PFSK-1 (cell line): ENCODE measurements around the gene FSTL4.

Source experiments
- FOXP2 ChIP-seq: optimal IDR thresholded peaks from 2 replicates; pipeline ENCODE3; 2011; ENCODE audit warnings: borderline replicate concordance, control low read depth, inconsistent platforms; ENCODE audit not compliant: insufficient read depth; ENCODE audit errors: extremely low read length, extremely low read depth
- POLR2AphosphoS5 ChIP-seq: IDR thresholded peaks from 2 replicates; pipeline ENCODE4 v1.6.1; 2012; ENCODE audit warnings: low read depth, mild to moderate bottlenecking, control low read depth, low read length, moderate library complexity
- SIN3A ChIP-seq: IDR thresholded peaks from 2 replicates; pipeline ENCODE4 v1.6.1; 2012; ENCODE audit warnings: mild to moderate bottlenecking, low read length, moderate library complexity, borderline replicate concordance; ENCODE audit not compliant: insufficient read depth
- TAF1 ChIP-seq: IDR thresholded peaks from 2 replicates; pipeline ENCODE4 v1.6.1; 2012; ENCODE audit warnings: low read length, control low read depth, borderline replicate concordance; ENCODE audit not compliant: insufficient read depth
- TF ChIP-seq, protein P1 (sequence below), 2 experiments: IDR thresholded peaks; 2 replicates each; pipeline versions ENCODE4 v1.6.1 to v1.8.0; 2011 to 2012; ENCODE audit warnings: low read depth in 2 of 2, low read length in 2 of 2, control low read depth in 1 of 2, inconsistent platforms in 1 of 2, mild to moderate bottlenecking in 1 of 2, moderate library complexity in 1 of 2; ENCODE audit not compliant: insufficient read depth in 1 of 2

The FSTL4 gene

GRCh38 chr5:133196441-133197085, 415.8 kb downstream of the FSTL4 start:
- TF ChIP-seq SIN3A (no peak), TAF1 (no peak), POLR2AphosphoS5 (no peak), FOXP2 (no peak)
- TF ChIP-seq, protein P1, sequence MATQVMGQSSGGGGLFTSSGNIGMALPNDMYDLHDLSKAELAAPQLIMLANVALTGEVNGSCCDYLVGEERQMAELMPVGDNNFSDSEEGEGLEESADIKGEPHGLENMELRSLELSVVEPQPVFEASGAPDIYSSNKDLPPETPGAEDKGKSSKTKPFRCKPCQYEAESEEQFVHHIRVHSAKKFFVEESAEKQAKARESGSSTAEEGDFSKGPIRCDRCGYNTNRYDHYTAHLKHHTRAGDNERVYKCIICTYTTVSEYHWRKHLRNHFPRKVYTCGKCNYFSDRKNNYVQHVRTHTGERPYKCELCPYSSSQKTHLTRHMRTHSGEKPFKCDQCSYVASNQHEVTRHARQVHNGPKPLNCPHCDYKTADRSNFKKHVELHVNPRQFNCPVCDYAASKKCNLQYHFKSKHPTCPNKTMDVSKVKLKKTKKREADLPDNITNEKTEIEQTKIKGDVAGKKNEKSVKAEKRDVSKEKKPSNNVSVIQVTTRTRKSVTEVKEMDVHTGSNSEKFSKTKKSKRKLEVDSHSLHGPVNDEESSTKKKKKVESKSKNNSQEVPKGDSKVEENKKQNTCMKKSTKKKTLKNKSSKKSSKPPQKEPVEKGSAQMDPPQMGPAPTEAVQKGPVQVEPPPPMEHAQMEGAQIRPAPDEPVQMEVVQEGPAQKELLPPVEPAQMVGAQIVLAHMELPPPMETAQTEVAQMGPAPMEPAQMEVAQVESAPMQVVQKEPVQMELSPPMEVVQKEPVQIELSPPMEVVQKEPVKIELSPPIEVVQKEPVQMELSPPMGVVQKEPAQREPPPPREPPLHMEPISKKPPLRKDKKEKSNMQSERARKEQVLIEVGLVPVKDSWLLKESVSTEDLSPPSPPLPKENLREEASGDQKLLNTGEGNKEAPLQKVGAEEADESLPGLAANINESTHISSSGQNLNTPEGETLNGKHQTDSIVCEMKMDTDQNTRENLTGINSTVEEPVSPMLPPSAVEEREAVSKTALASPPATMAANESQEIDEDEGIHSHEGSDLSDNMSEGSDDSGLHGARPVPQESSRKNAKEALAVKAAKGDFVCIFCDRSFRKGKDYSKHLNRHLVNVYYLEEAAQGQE (IDR thresholded peaks at IDR 0.05; ENCODE audit: insufficient read depth in 1 of 2, low read depth in 2 of 2, low read length in 2 of 2): no peak

DNA sequence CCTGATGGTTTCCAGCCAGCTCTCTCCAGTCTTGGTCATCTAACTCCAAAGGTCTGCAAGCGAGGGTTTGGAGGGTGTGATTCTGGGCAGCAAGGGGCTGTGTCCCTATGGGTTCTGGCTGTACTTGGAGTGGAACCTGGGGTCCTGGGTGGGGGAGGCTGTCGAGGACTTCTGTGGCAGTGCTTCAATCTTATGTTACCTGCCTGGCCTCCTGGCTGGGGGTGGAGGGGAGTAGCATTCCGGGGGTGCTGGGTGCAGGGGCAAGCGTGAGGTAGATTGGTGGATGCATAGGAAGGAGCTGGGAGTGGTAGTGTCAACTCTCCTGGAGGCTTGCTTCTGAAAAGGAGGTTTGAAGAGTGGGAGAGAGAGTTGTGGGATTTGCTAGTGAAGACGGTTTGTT, 417.1 kb downstream of the FSTL4 start:
- TF ChIP-seq SIN3A (no peak), POLR2AphosphoS5 (no peak)

GRCh38 chr5:133193794-133194193, 418.5 kb downstream of the FSTL4 start:
- TF ChIP-seq POLR2AphosphoS5 (no peak), TAF1 (no peak), FOXP2 (no peak), SIN3A (no peak)
- TF ChIP-seq, protein P1 (IDR thresholded peaks at IDR 0.05; ENCODE audit: insufficient read depth in 1 of 2, low read depth in 2 of 2, low read length in 2 of 2): no peak

DNA sequence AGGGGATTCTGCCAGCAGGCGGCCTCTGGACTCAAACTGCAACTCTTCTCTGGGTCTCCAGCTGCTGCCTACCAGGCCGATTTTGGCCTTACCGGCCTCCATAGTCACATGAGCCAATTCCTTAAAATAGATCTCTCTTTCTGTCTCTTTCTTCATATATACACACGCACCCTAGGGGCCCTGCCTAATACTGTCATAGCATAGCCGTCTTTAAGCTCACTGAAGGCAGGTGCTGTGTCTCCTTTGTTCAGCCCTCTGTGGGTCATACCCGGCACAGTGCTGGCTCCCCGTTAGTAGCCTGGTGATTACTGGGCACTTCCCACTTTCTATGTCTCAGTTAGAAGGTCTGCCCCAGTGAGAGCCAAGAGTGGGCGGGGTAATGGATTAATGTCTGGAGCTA, 419.6 kb downstream of the FSTL4 start:
- TF ChIP-seq SIN3A (no peak), FOXP2 (no peak), POLR2AphosphoS5 (no peak)
- TF ChIP-seq, protein P1 (IDR thresholded peaks at IDR 0.05; ENCODE audit: insufficient read depth in 1 of 2, low read depth in 2 of 2, low read length in 2 of 2): no peak

DNA sequence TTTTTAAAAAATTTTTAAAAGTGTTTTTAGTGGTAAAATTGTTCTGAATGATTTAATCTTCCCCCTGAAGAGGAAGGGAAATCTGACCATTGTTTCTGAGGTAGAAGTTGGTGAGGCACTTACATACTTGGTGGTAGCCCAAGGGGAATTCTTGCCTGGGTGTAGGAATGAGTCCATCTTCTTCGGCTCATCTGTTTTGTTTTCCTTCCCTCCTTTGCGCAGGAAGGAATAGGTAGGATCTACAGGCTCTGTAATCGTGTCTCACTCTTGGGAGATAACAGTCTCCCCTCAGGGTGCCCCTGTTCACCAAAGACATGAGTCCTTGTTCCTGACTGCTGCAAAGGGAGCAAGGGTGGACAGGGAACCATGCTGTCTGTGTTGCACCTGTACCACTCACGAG, 422.5 kb downstream of the FSTL4 start:
- TF ChIP-seq POLR2AphosphoS5: no peak
- TF ChIP-seq, protein P1 (IDR thresholded peaks at IDR 0.05; ENCODE audit: insufficient read depth in 1 of 2, low read depth in 2 of 2, low read length in 2 of 2): no peak
- no peak for TF ChIP-seq SIN3A
- TF ChIP-seq TAF1: no peak
- no peak for TF ChIP-seq FOXP2
